ENCODE measurements around the gene ADD1. TPM values are rescaled to one million over a fixed set of nuclear protein-coding genes. Genes with fewer than 3 reads are reported as not detected.
A peak's percentile ranks its signal among the peaks of the same experiment; 100 is the strongest.

ADD1 gene
- total RNA-seq, 6 experiments from 2014 or later, result 276 to 332 (median 321) TPM

DNA sequence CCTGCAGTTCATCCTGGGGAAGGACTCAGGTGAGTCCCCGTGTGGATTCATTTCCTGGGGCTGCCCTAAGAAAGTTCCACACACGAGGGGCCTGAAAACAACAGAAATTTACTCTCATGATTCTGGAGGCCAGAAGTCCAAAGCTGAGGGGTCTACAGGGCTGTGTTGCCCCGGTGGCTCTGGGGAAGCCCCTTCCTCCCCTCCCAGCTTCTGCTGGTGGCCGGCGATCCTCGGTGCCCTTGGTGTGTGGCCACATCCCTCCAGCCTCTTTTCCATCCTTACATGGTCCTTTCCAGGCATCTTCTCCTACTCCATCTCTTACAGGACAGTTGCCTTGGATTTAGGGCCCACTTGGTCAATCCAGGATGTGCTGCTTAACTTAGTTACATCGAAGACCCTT is 35.6 kb upstream of the ADD1 start:
- Mint-ChIP-seq H3K4me3 (no peak overlapping the region), H3K27me3 (ENCODE audit: insufficient read depth) (peaks cover 4% of the 10 kb centered on the region), H3K4me1 (ENCODE audit: low read depth) (peaks cover 13% of the 10 kb centered on the region), H3K9me3 (no peaks in the 10 kb centered on the region), H3K27ac (no peak overlapping the region), H3K36me3 (ENCODE audit: low read depth) (no peaks in the 10 kb centered on the region)
- DNase-seq, result no peak
- TF ChIP-seq, protein P1, sequence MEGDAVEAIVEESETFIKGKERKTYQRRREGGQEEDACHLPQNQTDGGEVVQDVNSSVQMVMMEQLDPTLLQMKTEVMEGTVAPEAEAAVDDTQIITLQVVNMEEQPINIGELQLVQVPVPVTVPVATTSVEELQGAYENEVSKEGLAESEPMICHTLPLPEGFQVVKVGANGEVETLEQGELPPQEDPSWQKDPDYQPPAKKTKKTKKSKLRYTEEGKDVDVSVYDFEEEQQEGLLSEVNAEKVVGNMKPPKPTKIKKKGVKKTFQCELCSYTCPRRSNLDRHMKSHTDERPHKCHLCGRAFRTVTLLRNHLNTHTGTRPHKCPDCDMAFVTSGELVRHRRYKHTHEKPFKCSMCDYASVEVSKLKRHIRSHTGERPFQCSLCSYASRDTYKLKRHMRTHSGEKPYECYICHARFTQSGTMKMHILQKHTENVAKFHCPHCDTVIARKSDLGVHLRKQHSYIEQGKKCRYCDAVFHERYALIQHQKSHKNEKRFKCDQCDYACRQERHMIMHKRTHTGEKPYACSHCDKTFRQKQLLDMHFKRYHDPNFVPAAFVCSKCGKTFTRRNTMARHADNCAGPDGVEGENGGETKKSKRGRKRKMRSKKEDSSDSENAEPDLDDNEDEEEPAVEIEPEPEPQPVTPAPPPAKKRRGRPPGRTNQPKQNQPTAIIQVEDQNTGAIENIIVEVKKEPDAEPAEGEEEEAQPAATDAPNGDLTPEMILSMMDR (IDR thresholded peaks at IDR 0.05), result no peak

DNA sequence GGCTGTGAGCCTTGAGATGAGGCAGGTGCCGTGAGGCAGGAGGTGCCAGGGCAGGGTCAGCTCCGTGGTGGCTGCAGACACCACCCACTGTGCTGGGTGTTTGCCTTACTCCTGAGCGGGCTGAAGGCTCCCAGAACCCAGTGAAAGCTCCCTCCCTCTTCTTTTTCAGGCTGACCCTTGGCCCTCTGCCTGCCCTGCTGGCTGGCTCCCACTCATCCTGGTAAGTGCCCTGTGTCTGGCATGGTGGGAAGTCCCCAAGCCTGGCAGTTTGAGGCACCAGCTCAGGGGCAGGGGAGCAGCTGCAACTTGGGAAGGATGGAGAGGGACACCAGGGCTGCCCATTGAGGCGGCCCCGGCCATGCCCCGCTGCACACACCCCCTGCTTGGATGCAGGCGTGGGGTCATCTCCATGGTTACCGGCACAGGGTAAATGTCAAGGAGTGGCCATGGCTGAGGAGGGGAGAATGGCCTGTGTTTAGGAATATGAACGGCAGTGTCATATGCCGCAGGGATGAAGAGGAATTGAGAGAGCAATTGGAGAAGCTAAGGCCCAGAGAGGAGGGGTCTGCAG is 33.9 kb upstream of the ADD1 start:
- DNase-seq, result no peak
- Mint-ChIP-seq H3K27ac (no peak overlapping the region), H3K36me3 (ENCODE audit: low read depth) (peaks cover 4% of the 10 kb centered on the region; the same call in 1 of the 2 replicates), H3K4me1 (ENCODE audit: low read depth) (peaks cover 19% of the 10 kb centered on the region), H3K9me3 (no peaks in the 10 kb centered on the region), H3K4me3 (no peak overlapping the region; the same call in 1 of the 2 replicates), H3K27me3 (ENCODE audit: insufficient read depth) (peaks cover 4% of the 10 kb centered on the region)
- TF ChIP-seq, protein P1 (IDR thresholded peaks at IDR 0.05), result no peak

DNA sequence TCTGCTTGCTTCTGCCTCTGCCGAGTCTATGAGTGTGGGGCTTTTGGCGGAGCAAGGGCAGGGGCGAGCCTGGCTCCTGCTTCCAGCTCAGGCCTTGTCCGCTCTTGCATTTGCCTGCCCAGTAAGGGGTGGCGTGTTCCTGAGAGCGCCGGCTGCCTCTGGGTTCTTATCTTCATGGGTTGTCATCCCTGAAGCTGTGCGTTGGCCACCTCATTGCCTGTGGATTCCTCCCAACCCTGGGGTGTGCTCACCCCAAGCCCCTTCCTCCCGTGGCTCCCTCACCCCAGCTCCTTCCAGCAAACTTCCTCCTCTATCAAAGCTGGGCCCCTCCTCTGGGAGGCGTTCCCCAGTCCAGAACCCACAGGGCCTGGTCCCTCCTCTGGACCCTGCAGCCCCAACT is 33.3 kb upstream of the ADD1 start:
- TF ChIP-seq, protein P1 (IDR thresholded peaks at IDR 0.05), result no peak
- Mint-ChIP-seq H3K4me3 (no peak overlapping the region), H3K4me1 (ENCODE audit: low read depth) (peaks cover 19% of the 10 kb centered on the region), H3K27me3 (ENCODE audit: insufficient read depth) (peaks cover 4% of the 10 kb centered on the region), H3K27ac (no peak overlapping the region), H3K36me3 (ENCODE audit: low read depth) (peaks cover 5% of the 10 kb centered on the region), H3K9me3 (no peaks in the 10 kb centered on the region)
- no peak for DNase-seq

DNA sequence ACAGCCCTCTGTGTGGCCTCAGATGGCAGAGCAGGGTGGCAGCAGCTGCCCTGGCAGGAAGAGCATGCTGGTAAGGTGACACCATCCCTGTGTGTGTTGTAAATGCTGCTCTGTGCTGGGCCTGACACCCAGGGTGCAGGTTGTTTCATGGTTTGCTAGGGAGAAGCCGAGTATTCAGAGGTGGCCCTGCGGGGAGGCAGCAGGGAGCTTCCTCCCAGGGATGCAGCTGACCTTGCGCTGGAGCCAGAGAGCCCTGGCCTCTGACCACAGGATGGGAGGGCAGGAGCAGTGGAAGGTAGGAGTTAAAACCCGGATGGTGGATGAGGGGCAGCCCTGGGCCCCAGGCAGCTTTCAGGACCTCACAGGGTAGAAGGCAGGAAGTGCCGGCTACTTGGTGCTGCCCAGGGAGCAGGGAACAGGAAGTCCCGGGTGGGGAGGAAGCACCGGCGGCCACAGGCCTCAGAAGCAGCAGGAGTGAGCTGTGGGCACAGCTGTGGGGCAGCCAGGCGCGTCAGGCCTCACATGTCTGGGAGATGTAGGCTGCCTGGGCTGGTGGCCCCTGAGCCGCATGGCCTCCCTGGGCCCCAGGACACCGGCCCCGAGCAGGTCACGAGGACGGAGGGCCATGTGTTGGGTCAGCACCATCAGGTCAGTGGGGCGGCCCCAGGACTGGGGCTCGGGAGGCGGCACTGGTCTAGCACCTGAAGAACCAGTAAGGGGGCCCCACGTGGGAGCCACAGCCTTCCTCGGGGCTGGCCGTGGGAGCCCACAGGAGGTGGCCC is 31.6 kb upstream of the ADD1 start:
- H3K36me3 Mint-ChIP-seq (ENCODE audit: low read depth), result peaks cover 19% of the 10 kb centered on the region
- peak overlapping the region; percentile 77 for H3K4me3 Mint-ChIP-seq
- H3K4me1 Mint-ChIP-seq (ENCODE audit: low read depth), result peaks cover 24% of the 10 kb centered on the region
- H3K27ac Mint-ChIP-seq, result peak overlapping the region; percentile 97
- peak; percentile 62 for DNase-seq
- TF ChIP-seq, protein P1 (IDR thresholded peaks at IDR 0.05), result no peak
- peaks cover 14% of the 10 kb centered on the region; the same call in 1 of the 2 replicates for H3K9me3 Mint-ChIP-seq
- peaks cover 7% of the 10 kb centered on the region for H3K27me3 Mint-ChIP-seq (ENCODE audit: insufficient read depth)

DNA sequence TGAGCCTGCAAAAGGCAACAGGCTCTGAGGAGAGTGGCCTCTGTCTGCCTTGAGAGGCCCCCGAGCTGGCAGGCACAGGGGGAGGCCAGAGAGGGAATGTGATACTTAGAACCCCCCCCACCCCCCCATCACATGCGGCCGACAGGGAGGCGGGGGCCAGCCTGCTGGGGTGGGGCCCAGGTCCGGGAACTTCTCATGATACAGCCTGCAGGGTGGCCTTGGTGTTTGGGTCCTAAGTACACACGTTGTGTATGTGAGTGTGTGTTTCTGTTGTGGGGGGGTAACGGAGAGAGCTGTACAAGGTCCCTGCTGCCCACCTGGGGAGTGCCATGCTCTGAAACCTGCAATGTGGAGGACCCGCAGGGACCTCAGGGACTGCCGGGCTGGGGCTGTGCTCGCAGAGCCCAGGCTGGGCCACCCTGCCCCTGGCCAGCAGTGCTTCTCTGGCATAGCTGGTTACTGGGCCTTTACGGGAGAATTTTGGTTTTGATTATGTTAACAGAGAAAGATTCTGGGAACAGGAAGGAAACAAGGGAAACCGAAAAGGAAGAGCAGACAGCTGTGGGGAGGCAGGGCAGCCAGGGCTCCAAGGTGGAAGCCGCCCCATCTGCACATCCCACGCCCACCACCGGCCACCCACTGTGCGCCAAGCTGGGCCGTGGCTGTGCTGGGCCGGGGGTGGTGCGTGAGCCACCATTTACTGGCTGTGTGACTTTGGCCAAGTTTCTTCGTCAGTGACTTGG is 30.9 kb upstream of the ADD1 start:
- peaks cover 14% of the 10 kb centered on the region; the same call in 1 of the 2 replicates for H3K9me3 Mint-ChIP-seq
- peak overlapping the region; percentile 97; the same call in 1 of the 2 replicates for H3K27ac Mint-ChIP-seq
- DNase-seq, result no peak
- H3K27me3 Mint-ChIP-seq (ENCODE audit: insufficient read depth), result peaks cover 7% of the 10 kb centered on the region
- TF ChIP-seq, protein P1 (IDR thresholded peaks at IDR 0.05), result no peak
- H3K4me3 Mint-ChIP-seq, result peak overlapping the region; percentile 77
- H3K4me1 Mint-ChIP-seq (ENCODE audit: low read depth), result peaks cover 29% of the 10 kb centered on the region
- H3K36me3 Mint-ChIP-seq (ENCODE audit: low read depth), result peaks cover 22% of the 10 kb centered on the region

All from HFFc6 (cell line).